NCI-H524 treated with DMSO at 0.1 percent for 48 hours (cell line): Measurements from ENCODE around the gene HSPA8.
"Not testable (repeated sequence)": the region's sequence is repeated elsewhere in the genome, so short reads cannot be mapped to it uniquely, and the experiment has no call there.

ENCODE experiments used
- DNase-seq: peaks from one replicate; lab custom pipeline; 2025; lab: John Stamatoyannopoulos, UW

The HSPA8 gene

GRCh38 chr11:123072332-123072761, 10.4 kb upstream of the HSPA8 start:
- no peak for DNase-seq

- no peak for DNase-seq
Measured at GRCh38 chr11:123069908-123070821, 8.2 kb upstream of the HSPA8 start.

GRCh38 chr11:123065621-123066020, 3.7 kb upstream of the HSPA8 start:
- no peak for DNase-seq

DNA sequence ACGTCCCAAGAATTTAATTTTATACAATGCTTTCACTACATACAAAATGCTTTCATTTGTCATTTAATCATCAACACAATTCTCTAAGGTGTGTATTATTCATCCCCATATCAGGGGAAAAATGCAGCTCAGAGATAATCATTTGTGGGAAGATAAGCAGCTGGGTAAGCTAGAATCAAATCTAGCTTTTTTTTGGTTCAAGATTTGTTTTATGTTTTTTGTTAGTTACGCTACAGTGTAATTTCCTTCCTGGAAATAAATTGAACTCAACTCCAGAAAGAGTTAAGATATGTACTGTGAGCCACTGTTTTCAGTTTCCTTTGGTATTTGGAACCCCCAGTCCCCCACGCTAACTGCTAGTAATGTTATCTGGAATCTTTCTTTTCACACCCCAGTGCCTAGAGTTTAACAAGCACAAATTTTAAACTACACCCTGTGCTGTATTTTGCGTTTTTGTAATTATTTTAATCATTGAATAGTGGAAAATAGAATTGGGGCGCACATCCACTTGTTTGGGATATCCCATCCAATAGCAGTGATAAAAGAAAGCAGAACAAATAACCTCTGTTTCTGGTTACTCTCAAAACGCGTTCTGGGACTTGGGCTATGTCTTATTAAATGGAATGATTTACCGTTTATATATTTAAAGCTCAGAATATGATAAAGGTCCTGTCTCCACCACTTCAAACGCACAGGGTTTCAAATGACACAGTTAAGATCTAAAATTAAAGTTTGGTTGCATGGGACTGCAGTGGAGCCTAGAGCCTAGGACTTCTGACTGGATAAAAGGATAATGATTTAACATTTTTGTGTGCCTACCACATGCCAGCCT, 2.1 kb upstream of the HSPA8 start:
- no peak for DNase-seq

DNA sequence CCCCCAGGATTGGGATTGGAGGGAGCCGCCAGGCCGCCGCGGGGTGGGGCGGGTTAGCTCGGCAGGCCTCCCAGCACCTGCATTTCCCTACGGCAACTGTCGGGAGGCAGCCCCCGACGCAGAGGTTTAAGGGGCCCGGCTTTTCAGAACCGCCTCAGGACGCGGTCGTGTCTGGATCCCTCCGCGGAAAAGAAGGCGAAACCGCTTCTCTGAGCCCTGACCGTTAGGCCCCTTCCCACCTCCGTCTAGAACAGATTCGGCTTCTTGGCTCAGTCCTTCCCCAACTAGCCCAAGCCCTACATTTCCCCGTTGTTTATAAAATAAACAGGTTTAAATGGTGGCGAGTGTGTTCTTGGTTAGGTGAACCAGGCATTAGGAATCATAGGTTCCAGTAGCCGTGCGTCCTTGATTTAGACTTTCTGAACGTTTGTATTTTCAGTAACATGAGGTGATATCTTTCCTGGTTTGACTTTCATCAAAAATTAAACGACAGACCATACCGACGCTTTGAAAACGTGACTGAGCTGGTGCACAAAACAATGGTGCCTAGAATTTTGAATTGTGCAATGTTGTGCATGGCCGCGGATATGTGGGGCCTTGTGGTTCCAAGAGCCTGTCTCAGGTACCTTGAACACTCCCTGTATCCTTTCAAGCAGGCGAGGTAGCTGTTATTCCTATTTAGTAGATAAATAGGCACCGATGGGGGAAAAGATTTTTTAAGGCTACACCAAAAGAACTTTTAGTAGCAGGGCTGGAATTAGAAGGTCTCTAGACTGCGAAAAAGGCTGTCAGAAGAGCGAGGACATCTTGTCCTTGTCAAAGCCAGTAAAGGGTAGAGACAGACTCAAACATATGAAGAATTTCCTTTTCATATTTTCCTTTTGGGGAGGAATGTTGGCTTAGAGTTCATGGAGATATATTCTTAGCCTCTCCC, 1.2 kb upstream of the HSPA8 start:
- DNase-seq, result no peak

DNA sequence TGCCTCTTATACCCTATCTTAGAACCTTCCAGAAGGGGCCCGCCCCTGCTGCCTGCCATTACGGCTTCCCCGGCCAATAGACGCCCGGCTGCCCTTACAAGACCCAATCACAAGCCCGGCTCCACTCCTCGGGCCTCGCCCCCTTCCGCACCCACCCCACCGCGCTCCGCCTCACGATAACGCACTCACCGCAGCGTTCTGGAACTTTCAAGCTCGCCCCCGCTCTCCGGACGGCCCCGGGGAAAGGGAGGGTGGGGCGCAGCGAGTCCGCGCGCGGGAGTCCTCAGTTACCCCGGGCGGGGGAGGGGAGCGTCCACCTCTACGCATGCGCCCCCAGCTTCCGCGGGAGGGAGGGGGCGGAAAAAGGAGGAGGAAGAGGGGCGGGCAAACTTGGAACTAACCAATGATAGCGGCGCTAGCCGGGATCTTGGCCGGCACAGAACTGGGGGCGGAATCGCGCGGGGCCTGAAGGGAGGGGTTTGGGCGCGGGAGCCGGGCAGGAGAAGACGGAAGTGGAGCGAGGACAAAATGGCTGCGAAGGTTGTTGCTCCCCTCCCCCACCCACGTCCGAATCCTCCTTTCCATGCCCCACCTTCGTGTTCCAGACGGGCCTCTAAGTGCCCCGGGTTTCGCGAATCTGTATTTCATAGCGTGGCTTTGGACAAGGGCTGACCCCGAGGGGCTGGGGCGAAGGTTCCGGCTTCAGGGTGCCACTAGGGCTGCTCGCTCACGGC, 389 bp upstream of the HSPA8 start:
- peak; percentile 88 for DNase-seq

- DNase-seq, result peak; percentile 64
Measured at GRCh38 chr11:123060277-123061000, 1.5 kb downstream of the HSPA8 start.

GRCh38 chr11:123059041-123059920, 2.7 kb downstream of the HSPA8 start:
- not testable (repeated sequence) for DNase-seq

DNA sequence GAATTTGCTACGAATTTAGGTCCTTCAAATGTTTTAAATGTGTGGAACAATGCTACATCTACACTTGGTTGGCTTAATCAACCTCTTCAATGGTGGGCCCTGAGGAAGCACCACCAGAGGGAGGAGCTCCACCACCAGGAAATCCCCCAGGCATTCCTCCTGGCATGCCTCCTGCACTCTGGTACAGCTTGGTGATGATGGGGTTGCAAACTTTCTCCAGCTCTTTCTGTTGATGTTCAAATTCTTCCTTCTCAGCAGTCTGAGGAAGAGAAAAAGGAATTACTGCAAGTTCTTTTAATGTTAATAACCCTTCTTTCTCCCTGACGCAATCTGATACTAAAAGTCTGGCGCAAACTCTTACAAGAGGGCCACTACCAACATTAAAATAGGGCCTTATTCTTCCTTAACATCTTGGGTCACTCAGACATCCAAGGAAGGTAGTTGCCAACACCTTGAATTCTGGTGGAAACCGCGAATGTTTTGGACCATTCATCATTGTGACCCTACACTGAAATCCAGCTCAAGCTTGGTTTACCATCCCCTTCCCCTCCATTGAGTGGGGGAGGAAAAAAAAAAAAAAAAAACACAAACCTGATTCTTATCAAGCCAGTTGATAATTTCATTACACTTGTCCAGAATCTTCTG, 4.2 kb downstream of the HSPA8 start:
- no peak for DNase-seq

GRCh38 chr11:123056835-123057491, 5.0 kb downstream of the HSPA8 start:
- no peak for DNase-seq

DNA sequence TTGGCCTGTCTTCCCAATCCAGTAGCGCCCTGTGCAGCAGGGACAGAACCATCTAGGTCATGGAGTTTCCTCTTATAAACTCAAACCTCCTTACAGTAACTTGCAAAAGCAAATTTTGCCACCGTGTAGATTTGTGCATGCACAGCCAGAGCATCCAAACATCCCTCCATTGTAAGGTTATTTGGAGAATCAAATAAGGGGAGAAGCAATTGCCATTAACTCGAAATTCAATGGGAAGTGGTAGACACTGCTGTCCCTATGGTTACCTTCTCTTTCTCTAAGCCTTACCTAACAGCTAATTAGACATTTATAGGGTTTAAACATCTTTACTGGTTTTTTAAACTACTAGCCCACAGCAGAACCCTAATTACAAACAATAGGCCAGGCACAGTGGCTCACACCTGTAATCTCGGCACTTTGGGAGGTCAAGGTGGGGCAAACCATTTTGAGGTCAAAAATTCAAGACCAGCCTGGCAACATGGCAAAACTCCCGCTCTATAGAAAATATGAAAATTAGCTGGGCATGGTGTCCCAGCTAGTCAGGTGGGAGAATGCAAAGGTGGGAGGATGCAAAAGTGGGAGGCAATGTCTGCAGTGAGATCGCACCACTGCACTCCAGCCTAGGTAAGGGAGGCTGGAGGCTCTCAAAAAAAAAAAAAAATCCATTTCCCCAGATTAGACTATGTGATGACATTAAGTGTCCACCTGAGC, 6.6 kb downstream of the HSPA8 start:
- no peak for DNase-seq

DNA sequence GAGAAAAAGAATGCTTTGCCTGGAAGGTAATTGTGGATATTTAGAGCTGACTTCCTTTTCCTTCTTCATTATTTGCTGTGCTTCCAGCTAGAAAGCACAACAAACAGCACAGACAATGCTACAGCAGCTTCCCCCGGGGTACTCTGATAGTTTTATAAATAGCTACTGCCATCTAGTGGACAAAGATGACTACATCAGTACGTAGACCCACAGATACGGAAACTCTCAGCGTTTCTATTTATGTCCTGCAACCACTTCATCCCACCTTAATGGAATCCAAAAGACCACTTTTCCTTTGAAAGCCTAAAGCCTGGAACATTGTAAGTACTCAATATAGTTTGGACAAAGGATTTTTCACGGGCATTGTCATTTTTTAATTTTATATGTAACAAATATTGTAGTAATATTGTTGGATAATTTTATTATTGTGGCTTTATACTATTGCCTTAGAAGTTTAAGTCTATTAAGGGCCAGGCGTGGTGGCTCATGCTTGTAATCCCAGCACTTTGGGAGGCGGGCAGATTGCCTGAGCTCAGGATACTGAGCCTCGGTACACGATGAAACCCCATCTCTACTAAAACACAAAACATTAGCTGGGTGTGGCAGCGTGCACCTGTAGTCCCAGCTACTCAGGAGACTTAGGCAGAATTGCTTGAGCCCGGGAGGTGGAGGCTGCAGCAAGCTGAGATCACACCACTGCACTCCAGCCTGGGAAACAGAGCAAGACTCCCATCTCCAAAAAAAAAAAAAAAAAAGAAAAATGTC, 7.5 kb downstream of the HSPA8 start:
- peak; percentile 57 for DNase-seq

- no peak for DNase-seq
Measured at GRCh38 chr11:123052901-123053721, 8.8 kb downstream of the HSPA8 start.

- no peak for DNase-seq
Measured at GRCh38 chr11:123051634-123052033, 10.3 kb downstream of the HSPA8 start.

DNA sequence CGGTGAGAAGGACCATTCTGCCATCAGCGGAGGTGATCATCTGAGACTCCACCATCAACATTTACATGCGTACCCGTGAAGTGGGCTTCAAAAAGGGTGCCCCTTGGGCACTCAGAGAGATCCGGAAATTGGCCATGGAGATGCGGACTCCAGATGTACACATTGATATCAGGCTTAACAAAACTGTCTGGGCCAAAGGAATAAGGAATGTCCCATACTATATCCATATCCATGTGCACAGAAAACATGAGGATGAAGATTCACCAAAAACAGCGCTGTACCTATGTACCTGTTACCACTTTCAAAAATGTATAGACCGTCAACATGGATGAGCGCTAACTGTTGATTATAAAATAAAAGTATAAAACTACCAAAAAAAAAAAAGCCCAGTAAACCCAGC, 10.8 kb downstream of the HSPA8 start:
- DNase-seq, result no peak

DNA sequence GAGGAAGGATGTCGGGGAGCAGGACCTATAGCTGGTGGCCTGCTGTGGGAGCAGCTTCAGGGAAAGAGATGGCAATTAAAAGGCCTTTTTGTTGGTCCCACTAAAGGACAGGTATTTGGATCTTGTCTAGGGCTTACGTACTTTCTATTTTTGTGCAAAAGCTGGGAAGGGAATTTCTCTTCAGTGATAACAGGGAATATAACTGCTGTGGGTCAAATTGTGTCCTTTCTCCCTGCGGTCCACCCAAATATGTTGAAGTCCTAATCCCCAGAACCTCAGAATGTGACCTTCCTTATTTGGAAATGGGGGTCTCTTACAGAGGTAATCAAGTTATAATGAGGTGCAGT, 14.0 kb downstream of the HSPA8 start:
- no peak for DNase-seq
